Glomerular endothelial cell (primary cell): ENCODE results near the gene TTC23. TPM values are rescaled to one million over a fixed set of nuclear protein-coding genes. Genes with fewer than 3 reads are reported as not detected.
A peak's percentile ranks its signal among the peaks of the same experiment; 100 is the strongest.
"Not testable (repeated sequence)": the region's sequence is repeated elsewhere in the genome, so short reads cannot be mapped to it uniquely, and the experiment has no call there.

Experiments
- DNase-seq: peaks from one replicate; pipeline ENCODE4 v3.0.0-alpha.2; 2011; ENCODE audit warnings: low read depth, low spot score; ENCODE audit errors: extremely low read depth
- total RNA-seq: library from RNA; depleted of rRNA; stranded (reverse); fragments of >200 nt; gene quantifications from 2 replicates; pipeline ENCODE4 v1.2.3, GENCODE V29; 2015

Gene TTC23
- total RNA-seq, 1 donor from 2014 or later = 18.8 TPM

DNA sequence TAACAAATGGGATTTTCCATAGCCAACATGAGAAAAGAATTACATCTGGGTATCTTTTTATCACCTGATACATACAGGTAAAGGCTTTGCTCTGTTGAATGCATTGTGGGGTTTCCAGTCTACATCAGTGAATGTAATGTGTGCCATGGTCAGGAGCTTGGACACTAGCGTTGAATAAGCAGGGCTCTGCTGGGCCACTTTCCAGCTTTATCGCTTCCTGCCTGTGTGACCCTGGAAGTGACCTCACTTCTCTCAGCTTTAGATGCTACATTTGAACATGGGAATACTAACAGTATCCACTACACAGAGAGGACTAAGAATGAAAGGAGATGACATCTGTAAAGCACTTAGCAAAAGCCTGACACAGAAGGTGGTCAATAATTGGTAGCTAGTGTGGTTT, 40.1 kb downstream of the TTC23 start:
- DNase-seq = peak; percentile 37

DNA sequence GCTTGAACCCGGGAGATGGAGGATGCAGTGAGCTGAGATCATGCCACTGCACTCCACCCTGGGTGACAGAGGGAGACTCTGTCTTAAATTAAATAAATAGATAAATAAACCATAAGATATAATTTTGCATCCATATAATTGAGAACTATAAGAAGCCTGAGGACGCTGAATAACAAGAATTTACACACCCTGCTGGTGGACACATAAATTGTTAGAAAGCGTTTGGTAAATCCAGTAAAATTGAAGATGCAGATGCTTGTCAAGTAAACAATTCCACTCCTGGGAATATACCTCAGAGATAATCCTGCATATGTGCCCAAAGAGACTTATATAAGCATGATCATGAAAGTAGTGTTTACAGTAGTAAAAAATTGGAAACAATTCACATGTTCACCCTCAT, 41.7 kb downstream of the TTC23 start:
- no peak for DNase-seq

DNA sequence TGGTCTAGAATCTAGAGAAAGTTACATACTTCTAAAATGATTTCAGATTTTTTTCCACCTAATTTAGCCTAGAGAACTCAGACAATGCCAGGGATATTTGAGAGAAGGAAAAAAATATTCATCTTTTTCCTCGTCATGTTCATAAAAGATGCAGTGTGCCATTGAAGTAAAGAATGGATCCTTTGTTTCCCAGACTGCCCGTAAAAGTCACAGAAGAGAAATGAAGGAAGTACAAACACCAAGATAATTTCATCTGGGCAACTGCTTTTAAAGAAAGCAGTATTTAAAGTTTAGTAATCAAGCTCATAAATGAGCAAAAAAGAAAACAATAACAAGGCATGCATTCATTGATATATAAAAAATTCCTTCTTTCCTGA, 47.2 kb downstream of the TTC23 start:
- DNase-seq = no peak

DNA sequence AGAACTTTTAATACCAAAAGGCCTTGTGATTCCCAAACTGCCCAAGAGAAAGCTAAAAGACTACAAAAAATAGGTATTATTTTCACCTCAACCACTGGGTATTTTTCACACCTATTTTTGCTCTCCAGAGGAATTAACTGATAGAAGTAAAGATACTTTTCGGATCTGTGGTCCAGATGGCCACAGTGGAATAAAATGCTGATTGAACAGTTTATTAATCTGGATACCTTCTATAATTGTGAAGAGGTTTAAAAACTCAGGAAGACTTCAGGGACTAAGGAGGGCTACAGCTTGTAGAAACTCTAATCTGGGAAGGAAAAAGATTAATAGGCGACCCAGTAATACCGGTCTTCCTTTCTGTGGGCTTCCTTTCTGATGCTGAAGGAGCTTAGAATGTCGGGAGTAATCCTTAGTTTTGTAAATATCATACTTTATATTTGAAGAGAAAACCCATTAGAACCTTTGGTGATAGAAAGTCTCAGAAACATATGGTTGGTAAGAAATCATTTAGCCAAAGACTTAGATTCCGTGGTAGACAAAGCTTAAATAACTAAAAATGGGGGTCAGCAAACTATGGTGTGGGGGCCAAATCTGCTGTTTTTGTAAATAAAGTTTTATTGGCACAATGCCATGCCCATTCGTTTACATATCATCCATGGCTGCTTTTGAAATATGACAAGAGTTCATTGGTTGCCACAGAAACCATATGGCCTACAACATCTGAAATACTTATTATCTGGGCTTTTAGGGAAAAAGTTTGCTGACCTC, 47.8 kb downstream of the TTC23 start:
- DNase-seq = no peak

DNA sequence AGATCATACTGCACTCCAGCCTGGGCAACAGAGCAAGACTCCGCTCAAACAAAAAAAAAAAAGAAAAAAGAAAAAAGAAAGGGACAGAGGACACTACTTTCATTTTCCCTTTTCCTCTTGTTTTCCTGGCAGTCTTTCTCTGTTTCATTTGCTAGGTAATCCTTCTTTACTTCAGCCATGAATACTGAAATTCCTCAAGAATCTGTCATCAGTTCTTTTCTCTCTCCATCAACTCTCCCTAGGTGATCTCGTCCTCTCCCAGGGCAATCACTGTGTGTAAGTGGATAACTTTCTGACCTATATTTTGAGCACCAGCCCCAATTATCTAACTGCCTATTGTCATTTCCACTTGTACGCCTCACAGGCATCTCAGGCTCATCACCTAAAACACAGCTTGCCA, 51.5 kb downstream of the TTC23 start:
- no peak for DNase-seq

DNA sequence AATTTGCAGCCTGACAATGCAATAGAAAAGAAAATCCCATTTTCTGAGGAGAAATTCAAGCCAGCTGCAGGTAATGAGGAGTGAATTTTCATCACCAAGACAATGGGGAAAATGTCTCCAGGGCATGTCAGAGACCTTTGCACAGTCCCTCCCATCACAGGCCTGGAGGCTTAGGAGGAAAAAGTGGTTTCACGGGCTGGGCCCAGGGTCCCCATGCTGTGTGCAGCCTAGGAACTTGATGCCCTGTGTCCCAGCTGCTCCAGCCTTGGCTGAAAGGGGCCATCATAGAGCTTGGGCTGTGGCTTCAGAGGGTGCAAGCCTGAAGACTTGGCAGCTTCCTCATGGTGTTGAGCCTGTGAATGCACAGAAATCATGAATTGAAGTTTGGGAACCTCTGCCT, 57.2 kb downstream of the TTC23 start:
- DNase-seq = not testable (repeated sequence)

DNA sequence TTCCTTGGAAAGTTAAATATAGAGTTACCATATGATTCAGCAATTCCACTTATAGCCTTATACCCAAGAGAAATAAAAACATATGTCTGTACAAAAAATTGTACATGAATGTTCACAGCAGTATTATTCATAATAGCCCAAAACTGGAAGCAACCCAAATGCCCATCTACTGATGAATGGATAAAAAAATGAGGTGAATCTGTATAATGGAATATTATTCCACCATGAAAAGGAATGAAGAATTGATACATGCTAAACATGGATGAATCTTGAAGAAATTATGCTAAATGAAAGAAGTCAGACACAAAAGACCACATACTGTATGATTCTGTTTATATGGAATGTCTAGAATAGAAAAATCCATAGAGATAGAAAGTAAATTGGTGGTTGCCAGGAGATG, 61.4 kb downstream of the TTC23 start:
- no peak for DNase-seq

DNA sequence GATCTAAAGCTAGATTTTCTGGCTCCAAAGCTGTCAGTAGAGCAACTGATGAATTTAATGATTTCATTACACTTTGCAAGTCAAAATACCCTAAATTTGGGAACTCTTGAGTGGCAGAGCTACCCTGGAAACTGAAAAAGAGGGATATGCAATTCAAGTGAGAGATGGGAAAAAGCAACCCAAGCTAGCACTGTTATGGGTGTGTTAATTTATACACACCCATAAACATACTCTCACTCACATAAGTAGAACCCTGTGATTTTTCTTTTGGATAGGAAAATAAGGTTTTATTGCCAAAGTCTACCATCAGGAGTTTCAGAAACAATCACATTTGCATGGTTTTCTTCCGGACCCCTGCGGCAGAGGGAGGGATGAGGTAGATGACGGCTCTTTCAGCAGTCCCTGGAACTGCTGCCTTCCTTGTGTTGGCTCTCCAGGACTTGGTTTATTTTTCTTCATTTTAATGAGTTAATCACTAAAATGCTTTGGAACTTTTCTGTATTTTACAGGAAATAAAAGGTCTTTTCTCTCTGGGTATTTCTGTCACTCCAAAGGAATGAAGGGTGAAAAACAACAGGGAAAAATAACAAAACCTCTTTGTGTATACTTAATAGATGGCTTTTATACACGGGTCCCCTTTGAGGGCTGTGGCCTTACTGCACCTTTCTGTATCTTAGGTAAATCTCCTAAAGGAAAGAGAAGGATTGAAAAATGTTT, 63.8 kb downstream of the TTC23 start:
- no peak for DNase-seq

DNA sequence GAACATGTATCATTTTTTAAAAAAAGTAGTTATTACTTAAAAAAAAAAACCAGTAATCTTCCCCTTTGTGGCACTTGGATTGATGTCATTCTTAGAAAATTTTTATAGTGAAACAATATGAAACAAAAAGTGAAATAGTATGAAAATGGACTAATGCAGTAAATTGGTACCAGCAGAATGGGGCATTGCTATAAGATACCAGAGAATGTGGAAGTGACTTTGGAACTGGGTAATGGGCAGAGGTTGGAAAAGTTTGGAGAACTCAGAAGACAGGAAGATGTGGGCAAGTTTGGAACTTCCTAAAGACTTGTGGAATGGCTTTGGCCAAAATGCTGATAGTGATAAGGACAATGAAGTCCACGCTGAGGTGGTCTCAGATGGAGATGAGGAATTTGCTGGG, 66.6 kb downstream of the TTC23 start:
- no peak for DNase-seq

DNA sequence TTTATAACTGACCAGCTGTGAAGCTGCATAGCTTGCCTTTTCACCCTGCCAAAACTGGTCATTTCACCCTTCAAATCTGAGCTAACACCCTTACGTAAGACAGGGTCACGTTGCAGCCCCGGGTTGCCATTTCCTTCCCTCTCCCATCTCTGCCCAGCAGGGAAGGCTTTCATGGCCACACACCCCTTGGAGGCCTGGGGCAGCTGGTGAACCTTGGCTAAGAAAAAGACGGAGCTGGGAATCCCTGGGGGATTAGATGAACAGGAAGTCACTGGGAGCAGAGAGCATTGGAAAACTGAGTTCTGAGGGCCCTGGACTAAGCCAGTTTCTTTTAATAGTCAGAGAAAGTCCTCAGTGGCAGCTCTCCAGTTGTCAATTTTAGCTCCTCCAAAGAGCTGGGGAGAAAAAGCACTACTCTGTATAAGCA, 67.8 kb downstream of the TTC23 start:
- no peak for DNase-seq

DNA sequence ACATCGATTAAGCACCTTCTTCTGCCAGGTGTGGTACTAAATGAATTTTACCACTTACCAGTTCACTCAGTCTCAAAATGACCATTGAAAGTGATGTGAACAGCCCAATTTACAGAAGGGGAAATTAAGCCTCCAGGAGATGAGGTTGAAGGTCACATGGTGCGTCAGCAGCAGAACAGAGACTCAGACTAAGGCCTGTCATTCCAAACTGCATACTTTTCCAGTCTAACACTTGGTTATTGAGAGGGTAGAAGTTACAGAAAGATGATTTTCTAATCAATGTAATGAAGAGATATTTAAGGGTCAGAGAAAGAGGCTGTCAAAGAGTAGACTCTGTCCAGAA, 68.4 kb downstream of the TTC23 start:
- DNase-seq = no peak

DNA sequence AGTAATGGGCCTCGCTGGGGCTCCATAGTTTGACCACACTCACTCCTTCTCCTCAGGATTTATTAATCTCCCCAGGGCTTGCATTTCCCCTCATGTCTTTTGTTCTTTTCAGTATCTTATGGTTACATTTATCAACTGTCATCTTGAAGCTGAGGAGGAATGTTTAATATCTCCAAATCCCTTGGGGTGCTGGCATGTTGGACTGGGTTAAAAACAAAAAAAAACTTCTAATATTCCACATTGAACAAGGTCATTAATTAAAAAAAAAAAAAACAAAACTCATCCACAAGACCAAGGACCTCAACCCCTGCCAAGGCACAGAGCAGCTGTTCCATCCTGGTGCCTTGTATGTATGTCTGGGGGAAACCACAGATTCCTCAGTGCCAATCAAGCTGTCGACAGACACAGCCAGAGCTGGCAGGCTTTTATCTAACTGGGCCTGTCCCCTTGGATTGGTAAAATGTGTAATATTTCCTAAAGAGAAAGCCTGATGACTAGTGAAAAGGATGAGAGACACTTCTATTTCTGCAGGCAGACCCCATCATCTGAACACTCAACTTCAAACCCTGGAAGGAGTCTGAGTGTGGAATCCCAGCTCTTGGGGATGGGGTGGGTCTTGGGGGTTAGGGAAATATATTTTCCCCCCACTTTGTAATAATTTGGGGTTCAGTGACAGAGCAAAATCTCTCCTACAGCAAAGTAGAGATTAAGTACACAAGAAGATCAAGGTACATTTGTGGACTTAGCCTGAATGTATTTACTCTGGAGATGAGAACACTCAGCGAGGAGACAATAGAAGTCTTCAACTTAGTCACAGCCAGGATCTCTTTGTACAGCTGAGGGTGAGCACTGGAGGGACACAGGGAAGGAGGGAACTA, 69.1 kb downstream of the TTC23 start:
- no peak for DNase-seq

DNA sequence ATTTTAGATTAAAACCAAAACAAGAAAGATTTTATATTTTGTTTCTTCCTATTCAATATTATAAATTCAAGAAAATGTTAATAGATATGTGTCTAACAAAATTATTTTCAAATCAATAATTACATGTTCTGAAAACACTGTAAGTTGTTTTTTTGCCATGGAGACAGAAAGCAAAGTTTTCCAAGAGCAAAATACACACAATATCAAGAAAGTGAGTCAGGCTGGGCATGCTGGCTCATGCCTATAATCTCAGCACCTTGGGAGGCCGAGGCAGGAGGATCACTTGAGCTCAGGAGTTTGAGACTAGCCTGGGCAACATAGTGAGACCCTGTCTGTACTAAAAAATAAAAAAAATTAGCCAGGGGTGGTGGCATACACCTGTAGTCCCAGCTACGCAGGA, 71.7 kb downstream of the TTC23 start:
- no peak for DNase-seq

DNA sequence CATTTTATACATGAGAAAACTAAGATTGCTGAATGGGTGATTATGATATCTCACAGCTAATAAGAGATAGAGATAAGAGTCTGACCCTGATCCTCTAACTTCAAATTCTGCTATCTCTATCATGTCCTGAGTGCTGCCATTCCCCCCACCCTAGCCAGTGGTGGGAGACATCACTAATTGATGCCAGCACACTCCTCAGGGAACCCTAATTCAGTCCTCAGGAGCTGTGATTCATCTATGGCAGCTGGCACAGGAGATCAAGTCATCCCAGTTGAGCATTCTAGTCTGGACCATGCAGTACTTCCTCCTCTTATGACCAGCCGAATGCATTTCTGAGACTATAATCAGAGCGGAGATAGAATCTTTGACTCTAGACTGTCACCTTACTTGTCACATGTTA, 72.6 kb downstream of the TTC23 start:
- DNase-seq = no peak

DNA sequence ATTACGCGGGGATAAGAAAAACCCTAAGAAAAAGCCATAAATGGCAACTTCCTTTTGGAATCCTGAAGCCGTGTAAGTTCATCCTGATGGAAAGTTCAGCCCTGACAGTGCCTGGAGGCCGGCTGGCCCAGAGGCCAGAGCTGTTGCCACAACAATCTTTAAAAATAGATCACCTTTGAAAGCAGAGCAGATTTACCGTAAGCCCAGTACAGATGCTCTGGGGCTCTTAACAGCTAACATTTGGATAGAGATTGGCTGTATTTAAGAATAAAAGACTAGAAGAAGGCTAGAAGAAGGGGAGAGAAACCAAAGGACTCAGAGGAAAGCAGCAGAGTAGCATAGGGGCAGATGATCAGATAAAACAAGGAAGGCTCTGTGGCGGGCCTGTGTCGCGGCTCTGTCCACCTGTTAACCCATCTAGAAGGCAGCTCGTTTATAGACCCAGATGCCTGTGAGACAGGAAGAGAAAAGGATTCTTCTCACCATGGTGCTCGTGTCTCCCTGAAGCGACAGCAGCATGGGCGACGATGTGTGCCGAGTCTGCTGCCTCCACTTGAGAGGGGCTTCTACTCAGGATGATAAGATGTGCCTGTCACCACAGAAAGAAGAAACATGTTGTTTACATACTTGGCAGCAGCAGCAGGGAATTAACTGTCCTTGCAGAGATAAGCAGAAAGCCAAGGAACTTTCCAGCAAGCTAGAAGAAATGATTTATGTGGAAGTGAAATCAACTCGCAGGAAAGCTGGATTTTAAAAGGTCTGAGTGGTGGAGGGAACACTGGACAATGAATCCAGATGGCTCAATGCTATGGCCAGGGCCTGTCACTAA, 74.6 kb downstream of the TTC23 start:
- DNase-seq = no peak

DNA sequence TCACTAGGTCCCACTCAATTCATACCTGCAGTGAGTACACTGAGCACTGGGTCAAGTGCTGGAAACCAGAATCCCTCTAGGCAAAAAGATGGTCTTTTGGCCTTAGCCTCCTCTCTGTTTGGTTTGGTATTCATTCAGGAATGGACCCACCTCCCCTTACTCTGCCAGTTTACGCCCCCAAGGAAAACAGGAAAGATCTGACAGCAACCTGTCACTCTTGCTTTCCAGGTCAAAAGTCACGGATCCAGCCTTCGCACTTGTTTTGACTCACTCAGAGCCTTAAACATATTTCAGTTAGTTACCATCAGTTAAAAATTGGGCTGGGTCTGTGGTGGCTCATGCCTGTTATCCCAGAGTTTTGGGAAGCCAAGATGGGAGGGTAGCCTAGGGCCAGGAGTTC, 76.4 kb downstream of the TTC23 start:
- DNase-seq = no peak

DNA sequence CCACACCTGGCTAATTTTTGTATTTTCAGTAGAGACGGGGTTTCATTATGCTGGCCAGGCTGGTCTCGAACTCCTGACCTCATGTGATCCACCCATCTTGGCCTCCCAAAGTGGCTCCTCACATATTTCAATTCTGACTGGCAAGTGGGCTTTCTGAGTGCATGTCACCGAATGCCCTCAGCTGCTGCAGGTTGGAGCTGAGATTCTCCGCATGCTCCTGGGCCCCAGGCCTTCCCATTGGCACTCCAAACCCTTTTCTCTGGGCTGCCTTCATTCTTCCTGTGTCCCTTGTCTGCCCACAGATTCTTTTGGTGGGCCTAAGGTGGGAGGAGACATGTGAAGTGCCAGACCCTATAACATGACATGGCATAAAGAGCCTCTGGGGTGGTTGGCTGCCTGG, 77.2 kb downstream of the TTC23 start:
- no peak for DNase-seq

DNA sequence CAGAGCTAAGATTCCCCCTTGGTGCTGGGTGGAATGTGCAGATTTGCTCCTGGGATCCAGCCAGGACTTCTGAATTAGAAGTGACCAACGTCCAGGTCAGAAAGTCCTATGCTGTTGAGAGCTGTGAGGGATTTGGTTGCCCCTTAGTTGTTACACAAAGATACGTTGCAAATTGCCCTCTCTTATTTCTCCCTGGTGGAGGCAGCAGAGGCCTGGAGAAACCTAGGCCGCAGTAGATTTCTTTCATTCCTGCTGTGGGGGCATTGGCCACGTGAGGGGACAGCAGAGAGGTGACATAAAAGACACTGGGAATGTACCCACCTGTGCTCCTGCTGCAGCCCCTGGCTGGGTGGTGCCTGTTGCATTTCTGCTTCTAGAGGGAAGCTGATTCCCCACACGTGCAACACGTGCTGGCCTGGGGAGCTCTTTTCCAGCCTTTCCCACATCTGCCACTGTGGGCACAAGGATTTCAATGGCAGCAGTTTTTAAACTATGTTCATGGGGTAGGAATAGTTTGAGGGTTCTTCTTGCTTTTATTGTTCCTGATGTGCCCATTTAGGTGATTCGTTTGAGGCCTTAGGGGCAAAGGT, 78.8 kb downstream of the TTC23 start:
- no peak for DNase-seq

DNA sequence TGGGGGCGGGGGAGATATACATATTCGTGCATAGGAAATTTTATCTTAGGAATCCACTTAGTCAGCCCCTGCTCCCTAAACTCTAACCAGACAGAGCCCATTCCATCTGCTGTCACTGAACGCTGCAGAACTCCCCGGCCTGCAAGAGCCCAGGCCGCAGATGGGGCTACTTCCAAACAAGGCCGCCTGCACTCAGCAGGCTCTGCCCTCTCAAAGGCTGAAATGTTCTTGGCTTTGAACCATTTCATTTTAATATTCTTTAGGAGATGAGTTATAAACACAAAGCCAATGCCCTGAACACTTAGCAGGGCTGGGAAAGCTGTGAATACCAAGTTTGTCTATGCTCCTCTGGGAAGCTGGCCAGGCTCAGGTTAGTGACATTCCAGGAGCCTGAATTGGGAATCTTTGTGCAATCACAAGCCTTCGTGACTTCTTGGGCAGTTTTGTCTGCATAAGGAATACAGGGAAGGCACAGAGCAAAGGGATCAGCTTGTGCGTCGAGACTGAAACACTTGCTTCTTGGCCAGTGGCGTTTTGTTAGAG, 79.5 kb downstream of the TTC23 start:
- no peak for DNase-seq
